Activated CD8-positive, alpha-beta memory T cell treated with anti-CD3 and anti-CD28 coated beads, Interleukin-2, amount 50 U/mL, for 48 hours (primary cell): ENCODE measurements around the gene SDK2.
A peak's percentile ranks its signal among the peaks of the same experiment; 100 is the strongest.

Source experiments
- DNase-seq: peaks from one replicate; pipeline ENCODE4 v3.0.0-alpha.2; 2020

SDK2 gene

GRCh38 chr17:73436954-73437353 is 207.3 kb downstream of the SDK2 start:
- DNase-seq: no peak

GRCh38 chr17:73435412-73435811 is 208.8 kb downstream of the SDK2 start:
- DNase-seq: no peak

- no peak for DNase-seq
These were observed 210.1 kb downstream of the SDK2 start for GRCh38 chr17:73434154-73434553.

DNA sequence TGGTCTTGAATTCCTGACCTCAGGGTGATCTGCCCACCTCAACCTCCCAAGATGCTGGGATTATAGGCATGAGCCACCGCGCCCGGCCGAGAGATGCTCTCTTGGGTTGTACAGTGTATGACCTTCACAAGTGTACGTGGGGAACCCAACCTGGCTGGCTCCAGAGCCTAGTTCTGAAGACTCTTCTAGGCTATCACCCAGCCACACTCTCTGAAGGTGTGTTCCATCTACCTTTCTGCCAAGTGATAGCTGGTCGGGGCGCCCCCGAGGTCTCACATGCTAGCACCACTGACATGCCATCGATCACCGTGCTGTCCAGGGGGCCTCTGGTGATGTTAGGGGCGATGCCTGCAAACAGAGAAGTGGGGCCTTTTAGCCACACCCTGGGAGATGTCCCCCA is 210.7 kb downstream of the SDK2 start:
- no peak for DNase-seq

DNA sequence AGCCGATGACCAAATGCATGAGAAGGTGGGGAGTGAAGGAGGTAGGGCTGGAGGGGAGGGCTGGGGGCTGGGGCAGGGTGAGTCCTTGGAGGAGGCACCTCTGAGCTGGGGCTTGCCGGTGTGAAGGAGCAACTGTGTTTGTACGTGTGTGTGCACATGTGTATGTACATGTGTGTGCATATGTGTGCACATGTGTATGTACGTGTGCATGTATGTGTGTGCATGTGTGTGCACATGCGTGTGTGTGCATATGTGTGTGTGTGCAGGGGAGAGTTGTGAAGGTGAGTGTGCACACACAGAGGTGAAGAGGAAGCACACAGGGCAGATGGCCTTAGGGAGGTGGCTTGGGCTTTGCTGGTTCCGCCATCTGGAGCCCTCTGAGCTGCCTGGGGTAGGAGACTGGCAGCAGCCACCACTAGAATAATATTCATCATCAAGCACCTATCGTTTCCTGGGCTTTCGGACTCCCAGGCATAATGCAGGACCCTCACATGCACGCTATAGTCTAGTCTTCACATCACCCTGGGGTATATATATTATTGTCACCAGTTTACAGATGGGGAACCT is 211.5 kb downstream of the SDK2 start:
- no peak for DNase-seq

DNA sequence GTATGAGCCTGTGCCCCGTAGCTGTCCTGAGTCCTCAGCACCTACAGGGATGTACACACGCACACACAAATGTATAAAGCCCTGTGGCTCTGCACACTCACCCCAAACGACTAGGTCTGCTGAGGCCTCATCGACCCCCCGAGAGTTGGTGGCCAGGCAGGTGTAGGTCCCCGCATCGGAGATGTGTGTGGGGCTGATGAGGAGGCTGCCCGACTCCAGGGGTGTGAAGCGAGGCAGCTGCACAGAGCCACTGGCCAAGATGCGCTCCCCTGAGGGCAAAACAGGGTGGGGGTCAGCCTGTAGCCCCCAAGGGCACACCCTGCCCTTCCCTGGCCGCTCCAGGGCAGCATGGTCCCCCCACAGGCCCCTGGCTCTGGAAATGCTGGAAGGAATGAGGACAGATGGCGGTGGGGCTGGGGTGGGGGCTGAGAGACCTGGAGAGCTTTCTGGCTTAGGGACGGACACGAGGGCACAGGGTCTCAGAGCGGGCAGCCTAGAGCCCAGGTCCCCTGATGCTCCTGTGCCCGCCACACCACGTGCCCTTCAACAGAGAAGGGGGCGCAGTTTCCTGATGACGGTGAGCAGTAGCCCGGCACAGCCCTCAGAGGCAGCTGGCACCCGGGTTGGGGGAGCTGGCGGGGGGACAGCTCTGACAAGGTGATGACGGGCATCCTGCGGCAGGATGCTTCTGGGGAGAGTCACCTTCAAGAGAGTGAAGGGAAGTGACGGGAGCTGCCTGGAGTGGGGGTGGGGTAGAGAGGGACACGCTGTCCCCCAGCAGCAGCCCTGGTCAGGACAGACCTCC is 212.6 kb downstream of the SDK2 start:
- DNase-seq: no peak

DNA sequence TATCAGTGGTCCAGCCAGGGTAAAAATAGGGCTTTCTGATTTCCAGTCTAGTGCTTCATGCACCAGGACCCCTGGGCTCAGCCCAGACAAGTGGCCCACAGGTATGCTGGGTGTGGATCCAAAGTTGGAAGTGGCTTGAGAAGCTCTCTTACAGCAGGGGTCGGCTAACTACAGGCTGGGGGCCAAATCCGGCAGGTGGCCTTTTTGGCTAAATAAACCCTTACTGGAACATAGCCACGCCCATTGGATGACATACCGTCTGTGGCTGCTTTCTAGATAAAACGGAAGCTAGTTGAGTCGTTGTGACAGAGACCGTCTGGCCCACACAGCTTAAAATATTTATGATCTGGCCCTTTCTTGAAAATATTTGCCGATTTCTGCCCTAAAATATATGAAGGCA is 213.4 kb downstream of the SDK2 start:
- no peak for DNase-seq

DNA sequence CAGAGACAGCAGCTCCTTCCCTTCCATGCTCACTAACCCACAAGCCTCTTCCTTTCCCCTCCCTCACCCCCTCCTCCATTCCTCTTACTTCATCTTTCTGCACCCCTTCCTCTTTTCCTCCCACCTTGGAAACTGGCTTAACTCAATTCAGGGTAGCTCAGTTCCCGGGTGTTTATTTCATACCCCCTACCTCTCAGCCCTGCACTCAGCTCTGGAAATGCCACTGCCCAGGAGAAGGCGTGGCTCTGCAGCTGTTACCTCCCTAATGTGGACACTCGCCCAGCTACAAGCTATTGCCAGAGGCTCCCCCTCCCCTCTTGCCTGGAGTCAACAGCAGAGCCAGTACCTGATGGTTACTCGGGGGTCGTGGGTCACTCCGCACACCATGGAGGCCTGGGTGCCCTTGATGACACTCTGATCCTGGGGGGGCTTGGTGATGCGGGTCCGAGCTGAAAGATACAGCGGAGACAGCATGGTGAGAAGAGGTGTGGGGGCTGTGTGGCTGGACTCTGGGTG is 214.0 kb downstream of the SDK2 start:
- DNase-seq: no peak

GRCh38 chr17:73429440-73430164 is 214.6 kb downstream of the SDK2 start:
- peak; percentile 98 for DNase-seq

DNA sequence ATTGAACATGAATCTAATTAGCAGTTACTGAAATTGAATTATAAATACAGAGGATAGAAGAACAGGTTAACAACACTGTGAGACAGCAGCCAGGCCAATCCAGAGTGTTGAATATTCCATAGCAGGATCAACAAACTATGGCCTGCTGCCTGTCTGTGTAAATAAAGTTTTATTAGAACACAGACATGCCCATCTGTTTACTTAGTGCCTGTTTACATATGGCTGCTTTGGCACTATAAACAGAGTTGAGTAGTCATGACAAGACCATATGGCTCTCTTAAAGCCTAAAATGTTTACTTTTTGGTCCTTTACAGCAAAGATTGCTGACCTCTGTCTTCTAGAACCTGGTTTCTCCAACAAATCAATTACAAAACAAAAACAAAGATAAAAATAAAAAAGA is 217.0 kb downstream of the SDK2 start:
- DNase-seq: no peak

- DNase-seq: no peak
These were observed 219.7 kb downstream of the SDK2 start for GRCh38 chr17:73424571-73424970.

- DNase-seq: no peak
These were observed 220.4 kb downstream of the SDK2 start for GRCh38 chr17:73423806-73424205.

- no peak for DNase-seq
These were observed 221.0 kb downstream of the SDK2 start for GRCh38 chr17:73423159-73423715.

- no peak for DNase-seq
These were observed 222.1 kb downstream of the SDK2 start for GRCh38 chr17:73422121-73422520.

DNA sequence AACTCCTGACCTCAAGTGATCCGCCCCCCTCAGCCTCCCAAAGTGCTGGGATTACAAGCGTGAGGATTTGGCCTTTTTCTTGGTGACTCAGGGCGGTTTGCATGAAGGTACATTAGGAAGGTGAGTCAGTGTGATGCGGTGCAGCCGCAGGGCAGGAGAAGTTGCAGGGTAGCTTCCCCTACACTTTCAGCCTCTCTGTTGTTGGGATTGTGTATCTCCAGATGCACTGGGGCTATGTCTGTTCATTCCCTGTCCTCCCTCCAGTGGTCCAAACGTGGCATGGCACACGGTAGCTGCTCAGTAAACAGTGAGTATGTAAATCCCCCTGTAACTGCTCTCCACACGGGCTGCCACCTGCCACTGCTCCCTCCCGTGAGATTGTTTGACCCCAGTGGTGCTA is 223.3 kb downstream of the SDK2 start:
- no peak for DNase-seq

DNA sequence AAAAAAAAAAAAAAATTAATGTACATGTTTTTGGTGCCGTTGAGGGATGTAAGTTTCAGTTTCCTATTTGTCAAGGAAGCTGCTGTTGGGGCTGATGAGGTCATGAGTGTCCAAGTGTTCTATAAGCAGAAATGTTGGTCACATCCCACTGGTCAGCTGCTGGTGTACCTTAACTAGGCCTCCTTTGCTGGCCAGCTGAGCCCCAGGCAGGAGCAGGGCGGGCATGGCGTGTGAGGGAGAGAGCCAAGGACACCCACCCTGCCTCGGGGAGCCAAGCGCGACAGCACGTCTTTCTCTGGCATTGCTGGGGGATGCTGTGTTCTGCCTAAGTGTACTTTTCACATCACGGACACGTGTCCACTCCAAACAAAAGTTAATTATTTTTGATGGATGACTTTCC is 224.4 kb downstream of the SDK2 start:
- no peak for DNase-seq

GRCh38 chr17:73419051-73419450 is 225.2 kb downstream of the SDK2 start:
- DNase-seq: no peak

DNA sequence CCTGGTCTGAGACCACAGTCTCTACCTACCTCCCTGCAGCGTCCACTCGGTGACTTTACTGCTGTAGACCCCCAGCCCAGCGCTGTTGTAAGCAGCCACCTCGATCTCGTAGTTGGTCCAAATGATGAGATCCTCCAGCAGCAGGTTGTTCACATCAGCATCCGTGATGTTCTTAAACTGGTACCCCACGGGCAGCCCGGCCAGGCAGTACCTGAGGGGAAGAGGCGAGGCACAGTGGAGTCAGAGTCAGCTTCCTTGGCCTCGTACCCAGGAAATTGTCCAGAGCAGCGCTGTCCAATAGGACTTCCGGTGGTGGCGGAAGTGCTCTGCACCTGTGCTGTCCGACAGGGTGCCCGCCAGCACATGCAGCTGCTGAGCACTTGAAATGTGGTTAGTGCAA is 228.5 kb downstream of the SDK2 start:
- DNase-seq: no peak

GRCh38 chr17:73414171-73414955 is 229.9 kb downstream of the SDK2 start:
- no peak for DNase-seq

DNA sequence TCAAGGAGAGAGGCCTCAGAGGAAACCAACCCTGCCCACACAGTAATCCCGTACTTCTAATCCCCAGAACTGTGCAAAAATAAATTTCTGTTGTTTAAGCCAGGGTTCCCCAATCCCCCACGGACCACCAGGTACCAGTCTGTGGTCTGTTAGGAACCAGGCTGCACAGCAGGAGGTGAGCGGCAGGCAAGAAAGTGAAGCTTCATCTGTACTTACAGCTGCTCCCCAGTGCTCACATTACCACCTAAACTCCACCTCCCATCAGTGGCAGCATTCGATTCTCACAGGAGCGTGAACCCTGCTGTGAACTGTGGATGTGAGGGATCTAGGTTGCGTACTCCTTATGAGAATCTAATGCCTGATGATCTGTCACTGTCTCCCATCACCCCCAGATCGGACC is 231.3 kb downstream of the SDK2 start:
- DNase-seq: no peak

- no peak for DNase-seq
These were observed 232.9 kb downstream of the SDK2 start for GRCh38 chr17:73411313-73411747.

- no peak for DNase-seq
These were observed 233.5 kb downstream of the SDK2 start for GRCh38 chr17:73410586-73411312.
